MCF 10A (cell line): Measurements from ENCODE around the gene EIF5B. TPM values are rescaled to one million over a fixed set of nuclear protein-coding genes. Genes with fewer than 3 reads are reported as not detected.

Experiments
- BruUV-seq: library from RNA; stranded (reverse); fragments of 400-500 nt; replicated peaks from 2 replicates; lab custom pipeline; 2021; lab: Mats Ljungman, UMichigan
- CTCF ChIA-PET: fragments of 300-600 bp; sonication (Branson Sonifier 250); formaldehyde crosslinking; extraction: SDS; loops from one replicate; lab custom pipeline; 2021; ENCODE audit warnings: antibody characterized with exemption, inconsistent platforms; lab: Yijun Ruan, JAX
- POLR2A ChIA-PET: fragments of 300-600, 350-650 bp; sonication (Branson Sonifier 250); formaldehyde crosslinking; extraction: SDS; loops from one replicate; lab custom pipeline; 2020; ENCODE audit warnings: antibody characterized with exemption, inconsistent platforms; lab: Yijun Ruan, JAX
- DNase-seq: peaks from one replicate; pipeline ENCODE4 v3.0.0-alpha.2; 2018; ENCODE audit not compliant: unreplicated experiment
- H3K27ac Mint-ChIP-seq: one replicate; pipeline ENCODE4 v1.8.0; 2022; ENCODE audit warnings: mild to moderate bottlenecking, low read depth, mixed read lengths; ENCODE audit not compliant: unreplicated experiment
- H3K27me3 Mint-ChIP-seq: one replicate; pipeline ENCODE4 v1.8.0; 2022; ENCODE audit warnings: mixed read lengths; ENCODE audit not compliant: insufficient read depth, unreplicated experiment
- H3K36me3 Mint-ChIP-seq: one replicate; pipeline ENCODE4 v1.8.0; 2022; ENCODE audit warnings: mild to moderate bottlenecking, moderate library complexity, mixed read lengths; ENCODE audit not compliant: insufficient read depth, unreplicated experiment
- H3K4me1 Mint-ChIP-seq: one replicate; pipeline ENCODE4 v1.8.0; 2022; ENCODE audit warnings: mixed read lengths; ENCODE audit not compliant: insufficient read depth, unreplicated experiment
- H3K4me3 Mint-ChIP-seq: one replicate; pipeline ENCODE4 v1.8.0; 2022; ENCODE audit warnings: mild to moderate bottlenecking, moderate library complexity, mixed read lengths; ENCODE audit not compliant: unreplicated experiment
- H3K9me3 Mint-ChIP-seq: one replicate; pipeline ENCODE4 v1.8.0; 2022; ENCODE audit warnings: mixed read lengths; ENCODE audit not compliant: unreplicated experiment
- intact Hi-C: fragments of 100-400 bp; cut with micrococcal nuclease; formaldehyde crosslinking; loops from 2 replicates; pipeline ENCODE4 v1.14.1; 2022
- total RNA-seq: library from RNA; stranded (reverse); gene quantifications from 2 replicates; pipeline ENCODE4 v1.2.3, GENCODE V29; 2022
- TF ChIP-seq, protein P1 (sequence below): fragments of 200-600 bp; IDR thresholded peaks from one replicate; pipeline ENCODE4 v1.8.0; 2022; ENCODE audit warnings: antibody characterized with exemption, mild to moderate bottlenecking; ENCODE audit not compliant: unreplicated experiment

EIF5B gene
- total RNA-seq, 1 experiment from 2014 or later = 55.5 TPM

DNA sequence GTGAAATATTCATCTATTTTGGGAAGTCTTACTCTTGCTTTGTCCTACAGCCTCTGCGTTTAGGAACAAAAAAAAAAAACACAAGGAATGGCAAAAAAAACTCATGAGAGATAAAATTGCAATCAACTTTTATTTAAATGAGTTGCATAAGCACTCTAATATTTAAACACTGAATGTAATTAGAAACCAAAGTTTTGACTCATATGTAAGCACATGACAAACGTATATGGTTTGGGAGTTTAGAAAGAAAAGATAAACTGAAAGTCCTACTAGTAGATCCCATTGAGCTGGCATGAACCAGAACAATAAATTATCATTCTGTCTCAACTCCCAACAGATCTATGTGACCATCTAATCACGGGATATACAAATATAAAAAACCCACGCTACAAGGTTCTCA, 107.9 kb downstream of the EIF5B start:
- ChIA-PET POLR2A (no interaction called here), CTCF (interaction anchor here (1.3 kb wide), 1 partner anchor 9 kb away, joined by 6 read pairs; no protein-coding TSS in a partner anchor)
- Mint-ChIP-seq H3K27ac (no peak overlapping the region), H3K4me3 (no peak overlapping the region), H3K36me3 (peaks cover 36% of the 10 kb centered on the region), H3K9me3 (no peaks in the 10 kb centered on the region), H3K27me3 (no peaks in the 10 kb centered on the region), H3K4me1 (peaks cover 14% of the 10 kb centered on the region)
- TF ChIP-seq, protein P1, sequence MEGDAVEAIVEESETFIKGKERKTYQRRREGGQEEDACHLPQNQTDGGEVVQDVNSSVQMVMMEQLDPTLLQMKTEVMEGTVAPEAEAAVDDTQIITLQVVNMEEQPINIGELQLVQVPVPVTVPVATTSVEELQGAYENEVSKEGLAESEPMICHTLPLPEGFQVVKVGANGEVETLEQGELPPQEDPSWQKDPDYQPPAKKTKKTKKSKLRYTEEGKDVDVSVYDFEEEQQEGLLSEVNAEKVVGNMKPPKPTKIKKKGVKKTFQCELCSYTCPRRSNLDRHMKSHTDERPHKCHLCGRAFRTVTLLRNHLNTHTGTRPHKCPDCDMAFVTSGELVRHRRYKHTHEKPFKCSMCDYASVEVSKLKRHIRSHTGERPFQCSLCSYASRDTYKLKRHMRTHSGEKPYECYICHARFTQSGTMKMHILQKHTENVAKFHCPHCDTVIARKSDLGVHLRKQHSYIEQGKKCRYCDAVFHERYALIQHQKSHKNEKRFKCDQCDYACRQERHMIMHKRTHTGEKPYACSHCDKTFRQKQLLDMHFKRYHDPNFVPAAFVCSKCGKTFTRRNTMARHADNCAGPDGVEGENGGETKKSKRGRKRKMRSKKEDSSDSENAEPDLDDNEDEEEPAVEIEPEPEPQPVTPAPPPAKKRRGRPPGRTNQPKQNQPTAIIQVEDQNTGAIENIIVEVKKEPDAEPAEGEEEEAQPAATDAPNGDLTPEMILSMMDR = no peak
- no TSS peak for BruUV-seq
- intact Hi-C loops = no loop called here
- no peak for DNase-seq

DNA sequence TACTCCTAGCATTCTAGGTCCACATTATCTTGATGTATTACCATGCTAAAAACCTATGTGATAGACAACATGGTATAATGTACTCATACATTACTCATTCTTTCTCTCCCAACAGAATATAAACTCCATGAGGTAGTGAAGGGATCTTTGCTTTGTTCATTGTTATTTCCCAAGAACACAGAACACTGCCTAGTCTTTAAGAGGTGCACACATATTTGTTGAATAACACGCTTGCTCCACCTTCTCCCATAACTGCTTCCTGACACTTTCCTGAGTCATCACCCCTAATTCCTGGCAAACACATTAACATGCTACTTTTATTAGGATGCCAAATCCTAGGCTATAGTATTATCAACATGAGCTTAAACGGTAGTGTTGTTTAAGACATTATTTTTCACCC, 111.4 kb downstream of the EIF5B start:
- intact Hi-C loops = no loop called here
- peak; percentile 84 for DNase-seq
- Mint-ChIP-seq H3K27ac (peak overlapping the region; percentile 72), H3K9me3 (no peaks in the 10 kb centered on the region), H3K36me3 (peaks cover 44% of the 10 kb centered on the region), H3K4me3 (no peak overlapping the region), H3K4me1 (peaks cover 14% of the 10 kb centered on the region), H3K27me3 (no peaks in the 10 kb centered on the region)
- TF ChIP-seq, protein P1 = no peak
- ChIA-PET CTCF (interaction anchor here (2.0 kb wide), 1 partner anchor 13 kb away, joined by 4 read pairs; no protein-coding TSS in a partner anchor), POLR2A (interaction anchor here (0.7 to 1.1 kb wide), 5 partner anchors 18 to 110 kb away, joined by 3 to 5 read pairs (median 3); no protein-coding TSS in a partner anchor)
- BruUV-seq = no TSS peak

GRCh38 chr2:99450199-99450598, 113.0 kb downstream of the EIF5B start:
- no TSS peak for BruUV-seq
- peaks cover 38% of the 10 kb centered on the region for H3K36me3 Mint-ChIP-seq
- CTCF ChIA-PET = interaction anchor here (1.4 kb wide), 1 partner anchor 9 kb away, joined by 4 read pairs; no protein-coding TSS in a partner anchor

More at GRCh38 chr2:99450199-99450598, 113.0 kb downstream of the EIF5B start:
- H3K9me3 Mint-ChIP-seq = no peaks in the 10 kb centered on the region
- H3K27ac Mint-ChIP-seq = peak overlapping the region; percentile 20
- POLR2A ChIA-PET = interaction anchor here (0.6 to 1.8 kb wide), 5 partner anchors 10 to 115 kb away, joined by 3 to 5 read pairs (median 3); partner anchors contain the start of gene EIF5B
- no peaks in the 10 kb centered on the region for H3K27me3 Mint-ChIP-seq
- TF ChIP-seq, protein P1 = no peak
- intact Hi-C loops = no loop called here
- peaks cover 8% of the 10 kb centered on the region for H3K4me1 Mint-ChIP-seq
- DNase-seq = no peak
- H3K4me3 Mint-ChIP-seq = no peak overlapping the region

Other genes with a start within 250 kb of the EIF5B start
- gene C2orf15, start 195.7 kb upstream of the EIF5B start, total RNA-seq = 0.74 and 0.93 TPM in 2 replicates
- 7.9 and 11.6 TPM in 2 replicates for gene TSGA10, start 182.4 kb upstream of the EIF5B start, total RNA-seq
- 13.1 TPM in 2 replicates for gene LIPT1, start 182.4 kb upstream of the EIF5B start, total RNA-seq
- gene MITD1, start 156.3 kb upstream of the EIF5B start, total RNA-seq = 19.1 and 21.2 TPM in 2 replicates
- 39.1 and 42.5 TPM in 2 replicates for gene MRPL30, start 156.2 kb upstream of the EIF5B start, total RNA-seq
- not detected in 2 replicates for gene LYG2, start 81.7 kb upstream of the EIF5B start, total RNA-seq
- 0.42 and 1.2 TPM in 2 replicates for gene LYG1, start 36.2 kb upstream of the EIF5B start, total RNA-seq
- 40.2 and 41.0 TPM in 2 replicates for gene TXNDC9, start 1.1 kb upstream of the EIF5B start, total RNA-seq
- 33.2 and 38.6 TPM in 2 replicates for gene REV1, start 152.6 kb downstream of the EIF5B start, total RNA-seq